Measurements from ENCODE around the gene SF3A2.

Gene SF3A2

DNA sequence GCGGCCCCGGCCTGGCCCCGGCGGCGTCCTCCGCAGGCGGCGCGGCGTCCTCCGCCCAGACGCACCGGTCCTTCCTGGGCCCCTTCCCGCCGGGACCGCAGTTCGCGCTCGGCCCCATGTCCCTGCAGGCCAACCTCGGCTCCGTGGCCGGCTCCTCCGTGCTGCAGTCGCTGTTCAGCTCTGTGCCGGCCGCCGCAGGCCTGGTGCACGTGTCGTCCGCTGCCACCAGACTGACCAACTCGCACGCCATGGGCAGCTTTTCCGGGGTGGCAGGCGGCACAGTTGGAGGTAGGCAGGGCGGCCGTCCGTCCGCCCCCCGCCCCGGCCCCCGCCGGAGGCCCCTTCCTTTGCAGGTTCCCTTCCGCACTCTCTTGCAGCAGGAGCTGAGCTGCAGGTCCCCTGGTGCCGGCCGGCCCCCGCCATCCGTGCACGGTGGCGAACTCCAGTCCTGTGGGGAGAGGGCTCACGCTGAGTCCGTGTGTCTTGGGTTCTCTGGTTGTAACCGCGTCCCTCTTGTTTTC is 9.7 kb upstream of the SF3A2 start:
- no peak for DNase-seq (ENCODE audit: low read depth)

DNA sequence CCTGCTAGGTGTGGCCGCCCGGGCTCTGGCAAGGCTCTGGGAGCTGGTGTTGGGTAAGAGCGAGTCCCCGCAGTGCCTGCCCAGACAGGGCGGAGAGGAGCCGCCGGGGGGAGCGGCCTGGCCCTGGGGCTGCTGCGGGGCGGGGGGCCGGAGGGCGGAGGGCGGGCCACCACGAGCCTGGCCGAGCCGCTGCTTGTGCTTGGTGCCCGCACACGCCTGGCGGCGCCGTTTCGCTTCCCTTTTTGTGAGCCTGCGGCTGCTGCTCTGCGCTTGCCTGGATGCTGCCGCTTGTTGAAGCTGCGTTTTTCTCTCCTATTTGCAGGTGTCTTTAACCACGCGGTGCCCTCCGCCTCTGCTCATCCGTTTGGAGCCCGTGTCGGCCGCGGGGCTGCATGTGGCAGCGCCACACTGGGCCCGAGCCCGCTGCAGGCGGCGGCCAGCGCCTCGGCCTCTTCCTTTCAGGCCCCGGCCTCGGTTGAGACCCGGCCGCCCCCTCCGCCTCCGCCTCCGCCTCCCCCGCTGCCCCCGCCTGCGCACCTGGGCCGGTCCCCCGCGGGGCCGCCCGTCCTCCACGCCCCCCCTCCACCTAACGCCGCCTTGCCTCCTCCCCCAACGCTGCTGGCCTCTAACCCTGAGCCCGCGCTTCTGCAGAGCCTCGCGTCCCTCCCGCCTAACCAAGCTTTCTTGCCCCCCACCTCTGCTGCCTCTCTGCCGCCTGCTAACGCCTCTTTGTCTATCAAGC is 9.0 kb upstream of the SF3A2 start:
- no peak for DNase-seq (ENCODE audit: low read depth)

DNA sequence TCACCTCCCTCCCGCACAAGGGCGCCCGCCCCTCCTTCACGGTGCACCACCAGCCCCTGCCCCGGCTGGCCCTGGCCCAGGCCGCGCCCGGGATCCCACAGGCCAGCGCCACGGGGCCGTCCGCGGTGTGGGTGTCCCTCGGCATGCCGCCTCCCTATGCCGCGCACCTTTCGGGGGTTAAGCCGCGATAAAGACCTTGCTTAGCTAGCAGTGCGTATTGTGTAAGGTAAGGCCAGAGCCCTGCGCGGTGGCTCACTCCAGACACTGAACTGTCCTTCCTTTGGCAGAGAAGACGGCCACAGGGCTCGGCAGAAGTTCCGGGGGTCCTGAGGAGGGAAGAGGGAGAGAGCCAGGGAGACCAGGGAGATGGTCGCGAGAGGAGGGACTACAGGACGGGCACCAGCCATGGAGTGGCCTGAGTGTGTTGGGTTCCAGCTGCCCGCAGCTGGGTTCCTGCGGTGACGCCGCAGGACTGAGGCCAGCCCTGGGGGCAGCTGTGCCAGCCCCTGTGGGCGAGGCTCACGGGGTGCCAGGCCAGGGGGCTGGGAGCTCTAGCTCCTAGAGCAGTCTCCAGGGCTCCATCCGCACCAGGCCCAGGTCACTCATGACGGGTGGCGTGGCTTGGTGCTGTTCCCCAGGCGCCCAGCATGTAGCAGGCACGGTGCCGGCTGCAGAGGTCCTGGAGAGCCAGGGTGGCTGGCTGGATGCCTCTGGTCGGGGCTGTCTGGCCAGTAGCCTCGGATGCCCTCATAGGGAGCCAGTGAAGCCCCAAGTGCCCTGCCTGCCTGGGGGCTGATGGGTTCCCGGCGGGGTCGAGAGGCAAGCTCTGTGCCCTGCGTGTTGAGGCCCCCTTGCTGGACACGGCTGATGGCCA is 8.2 kb upstream of the SF3A2 start:
- DNase-seq (ENCODE audit: low read depth), result no peak

DNA sequence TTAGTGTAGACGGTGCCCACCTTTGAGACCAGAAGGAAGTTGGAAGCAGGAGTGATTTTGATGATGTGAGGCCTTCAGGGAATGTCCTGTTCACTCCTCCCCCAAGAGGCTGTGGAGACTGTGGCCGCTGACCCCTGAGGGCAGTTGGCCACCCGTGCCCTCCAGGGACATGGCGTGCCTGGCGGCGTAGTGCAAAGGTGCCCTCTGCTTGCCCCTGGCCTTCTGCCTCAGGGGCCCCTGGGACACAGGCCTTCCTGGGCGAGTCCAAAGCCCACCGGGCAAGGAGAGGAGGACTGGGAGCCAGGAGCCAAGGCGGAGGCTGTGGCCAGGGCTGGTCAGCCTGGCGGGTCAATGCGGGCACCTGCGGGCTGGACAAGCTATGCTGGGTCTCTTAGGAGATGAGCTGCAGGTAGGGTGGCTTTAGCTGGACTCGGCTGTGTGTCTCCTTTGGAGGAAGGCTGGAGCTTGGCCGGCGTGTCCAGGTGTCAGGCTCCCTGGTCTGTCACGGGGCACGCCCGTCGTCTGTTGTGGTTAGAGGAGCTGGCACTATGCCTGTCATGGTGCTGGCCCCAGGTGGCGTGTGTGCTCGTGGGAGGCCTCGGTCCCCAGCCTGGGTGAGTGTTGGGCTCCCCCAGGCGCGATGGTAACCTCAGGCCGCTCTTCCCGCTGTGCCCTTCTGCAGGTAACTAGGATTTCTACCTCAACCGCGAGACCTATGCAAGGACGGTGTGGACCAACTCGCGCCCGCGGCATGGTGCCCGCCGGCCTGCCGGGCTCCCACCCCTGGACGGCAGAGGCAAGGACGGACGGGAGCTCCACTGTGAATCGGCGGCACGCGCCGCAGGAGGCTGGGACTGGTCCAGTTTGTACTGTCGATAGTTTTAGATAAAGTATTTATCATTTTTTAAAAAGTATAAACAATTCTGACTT is 7.3 kb upstream of the SF3A2 start:
- DNase-seq (ENCODE audit: low read depth), result no peak

DNA sequence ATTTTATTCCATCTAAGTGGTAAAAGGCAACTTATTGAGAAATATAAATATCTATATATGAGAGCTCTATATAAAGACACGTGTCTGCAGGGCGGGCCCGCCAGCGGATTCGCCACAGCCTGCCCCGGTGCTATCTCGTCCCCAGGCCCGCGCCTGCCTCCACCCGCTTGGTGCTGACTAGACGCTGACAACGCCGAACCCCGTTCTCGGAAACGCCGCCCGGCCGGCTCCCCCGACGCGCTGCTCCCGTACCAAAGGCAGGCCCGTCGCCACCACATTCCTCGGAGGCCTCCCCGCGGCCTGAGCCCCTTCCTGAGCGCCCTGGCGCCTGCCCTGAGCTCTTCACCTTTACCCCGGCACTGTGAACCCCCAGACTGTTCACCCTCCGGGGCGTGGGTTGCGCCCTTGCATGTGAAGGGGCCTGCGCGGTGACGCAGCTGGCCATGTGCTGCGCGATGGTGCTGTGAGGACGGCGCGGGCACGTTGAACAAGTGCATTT is 6.5 kb upstream of the SF3A2 start:
- no peak for DNase-seq (ENCODE audit: low read depth)

DNA sequence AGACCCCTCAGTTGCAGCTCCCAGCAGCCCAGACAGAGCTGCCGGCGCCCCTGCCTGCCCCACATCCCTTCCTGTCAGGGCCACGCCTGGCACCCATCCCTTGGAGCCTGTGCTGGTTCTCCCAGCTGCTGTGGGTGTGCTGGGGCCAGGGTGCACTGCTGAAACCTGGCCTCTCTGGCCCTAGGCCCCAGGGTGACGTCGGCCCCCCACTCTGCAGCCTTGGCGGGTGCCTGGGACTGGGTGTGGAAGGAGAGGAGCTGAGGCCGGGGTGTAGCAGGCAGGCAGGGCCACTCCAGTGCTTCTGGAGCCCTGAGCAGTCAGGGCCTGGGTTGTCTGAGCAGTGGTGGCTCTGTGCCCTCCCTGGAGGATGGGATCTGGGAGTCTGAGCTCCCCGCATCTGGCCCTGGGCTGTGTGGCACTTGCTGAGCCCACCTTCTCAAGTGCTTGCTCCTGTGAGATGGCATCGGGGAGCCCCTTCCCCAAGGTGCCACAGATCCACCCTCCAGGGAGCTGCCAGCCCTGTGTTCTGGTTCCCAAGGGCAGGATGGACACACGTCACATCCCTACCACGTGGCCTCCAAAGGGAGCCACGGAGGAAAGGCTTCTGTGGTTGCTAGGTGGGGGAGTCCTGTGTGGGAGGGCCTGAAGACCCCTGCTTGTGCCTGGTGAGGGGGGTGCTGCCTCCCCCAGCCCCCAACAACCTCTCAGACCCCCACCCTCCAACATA is 5.7 kb upstream of the SF3A2 start:
- DNase-seq (ENCODE audit: low read depth), result no peak

DNA sequence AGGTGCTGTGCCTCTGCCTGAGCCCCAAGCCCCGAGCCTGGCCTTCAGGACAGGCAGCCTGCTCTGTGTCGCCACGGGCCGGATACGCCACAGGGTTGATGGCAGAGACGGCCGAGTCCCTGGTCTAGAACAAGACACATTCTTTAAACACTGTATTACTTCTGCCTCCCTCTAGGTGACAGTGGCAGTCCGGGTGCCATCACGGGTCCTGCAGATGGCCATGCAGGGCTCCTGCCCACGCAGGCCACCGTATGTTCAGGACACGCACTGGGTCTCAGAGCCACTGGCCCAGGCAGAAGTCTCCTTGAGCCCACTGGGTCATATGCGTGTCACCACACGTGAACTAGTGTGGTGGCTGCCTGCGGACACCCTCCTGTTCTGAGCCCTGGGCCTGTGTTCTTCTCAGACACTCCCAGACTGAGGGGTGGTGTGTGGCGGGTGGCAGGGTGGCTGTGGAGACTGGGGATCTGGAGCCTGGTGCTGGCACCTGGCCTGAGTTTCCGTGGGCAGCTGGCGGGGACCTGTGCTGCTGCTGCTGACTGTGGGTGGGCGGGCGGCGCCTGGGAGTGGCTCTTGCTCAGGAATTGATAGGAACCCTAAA is 4.9 kb upstream of the SF3A2 start:
- DNase-seq (ENCODE audit: low read depth), result no peak

DNA sequence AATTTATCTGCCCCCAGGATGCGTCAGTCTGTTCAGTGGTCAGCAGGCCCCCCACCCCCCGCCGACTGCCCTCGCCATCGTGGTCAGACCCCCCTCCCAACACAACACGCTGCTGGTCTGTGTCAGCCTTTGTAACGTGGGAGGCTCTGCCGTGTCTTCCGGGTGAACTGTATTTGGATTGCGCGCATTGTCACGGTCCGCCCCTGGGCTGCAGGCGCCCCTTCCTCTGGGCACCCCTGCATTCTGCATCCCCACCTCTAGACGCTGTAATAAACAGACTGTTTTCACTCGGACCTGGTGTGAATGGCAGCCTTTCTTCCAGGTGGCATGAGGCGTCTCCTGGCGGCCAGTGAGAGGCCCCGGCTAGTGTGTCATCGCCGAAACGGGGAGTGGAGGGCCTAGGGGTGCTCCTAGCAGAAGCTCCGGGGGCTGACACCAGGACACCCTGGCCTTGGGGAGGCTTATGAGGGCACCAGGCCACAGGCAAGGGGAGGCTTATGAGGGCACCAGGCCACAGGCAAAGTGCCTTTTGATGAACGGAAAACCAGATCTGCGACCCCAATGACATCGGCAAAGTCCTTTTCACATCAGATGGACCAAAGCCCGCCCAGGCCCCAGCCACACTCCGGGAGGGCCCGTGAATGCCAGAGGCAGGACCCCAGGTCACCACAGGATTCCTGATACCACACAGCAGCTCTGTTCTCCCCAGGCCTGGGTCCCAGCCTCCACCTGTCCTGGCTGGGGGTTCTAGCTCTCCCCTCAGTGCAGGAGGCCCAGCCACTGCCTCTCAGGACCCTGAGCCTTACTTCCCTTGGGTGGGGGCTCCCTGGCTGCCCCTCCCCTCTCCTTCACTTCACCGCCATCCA is 4.1 kb upstream of the SF3A2 start:
- no peak for DNase-seq (ENCODE audit: low read depth)

DNA sequence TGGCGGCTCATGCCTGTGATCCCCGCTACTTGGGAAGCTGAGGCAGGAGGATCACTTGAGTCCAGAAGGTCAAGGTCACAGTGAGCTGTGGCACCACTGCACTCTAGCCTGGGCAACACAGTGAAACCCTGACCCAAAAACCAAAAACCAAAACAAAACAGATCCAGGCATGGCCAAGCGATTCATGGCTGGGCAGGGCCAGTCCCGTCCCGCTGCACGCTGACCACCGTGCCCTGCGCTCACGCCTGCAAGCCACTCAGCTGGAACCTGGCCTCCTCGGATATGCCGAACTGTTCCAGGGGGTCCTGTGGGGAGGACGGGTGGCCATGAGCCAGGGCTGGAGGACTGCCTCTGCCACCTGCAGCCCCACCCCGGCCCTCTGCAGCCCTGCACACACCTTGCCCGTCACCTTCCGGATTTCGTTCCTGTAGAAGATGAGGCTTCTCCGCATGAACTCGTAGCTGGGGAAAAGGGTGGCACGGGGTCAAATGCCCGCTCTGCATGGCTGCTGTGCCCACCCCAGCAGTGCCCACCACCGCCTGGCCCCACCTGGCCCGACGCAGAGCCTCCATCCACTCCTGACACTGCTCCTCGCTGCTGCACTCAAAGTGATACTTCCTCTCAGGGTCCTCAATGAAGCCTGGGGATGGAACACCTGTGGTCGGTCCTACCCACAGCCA is 2.9 kb upstream of the SF3A2 start:
- no peak for DNase-seq (ENCODE audit: low read depth)

DNA sequence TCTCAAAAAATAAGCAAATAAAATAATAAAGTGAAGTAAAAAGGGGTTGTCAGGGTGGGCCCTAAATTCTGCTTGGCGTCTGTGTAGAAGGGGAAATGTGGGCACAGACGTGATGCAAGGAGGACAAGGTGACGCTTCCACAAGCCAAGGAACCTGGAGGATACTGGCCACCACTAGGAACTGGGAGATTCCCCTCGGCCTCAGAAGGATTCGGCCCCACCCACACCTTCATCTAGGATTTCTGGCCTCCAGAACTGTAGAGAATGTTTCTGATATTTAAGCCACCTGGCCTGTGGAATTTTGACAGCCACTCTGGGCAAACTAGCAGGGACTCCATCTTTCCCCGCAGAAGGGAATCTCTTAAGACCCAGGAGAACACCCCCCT is 1.6 kb upstream of the SF3A2 start:
- DNase-seq (ENCODE audit: low read depth), result no peak

DNA sequence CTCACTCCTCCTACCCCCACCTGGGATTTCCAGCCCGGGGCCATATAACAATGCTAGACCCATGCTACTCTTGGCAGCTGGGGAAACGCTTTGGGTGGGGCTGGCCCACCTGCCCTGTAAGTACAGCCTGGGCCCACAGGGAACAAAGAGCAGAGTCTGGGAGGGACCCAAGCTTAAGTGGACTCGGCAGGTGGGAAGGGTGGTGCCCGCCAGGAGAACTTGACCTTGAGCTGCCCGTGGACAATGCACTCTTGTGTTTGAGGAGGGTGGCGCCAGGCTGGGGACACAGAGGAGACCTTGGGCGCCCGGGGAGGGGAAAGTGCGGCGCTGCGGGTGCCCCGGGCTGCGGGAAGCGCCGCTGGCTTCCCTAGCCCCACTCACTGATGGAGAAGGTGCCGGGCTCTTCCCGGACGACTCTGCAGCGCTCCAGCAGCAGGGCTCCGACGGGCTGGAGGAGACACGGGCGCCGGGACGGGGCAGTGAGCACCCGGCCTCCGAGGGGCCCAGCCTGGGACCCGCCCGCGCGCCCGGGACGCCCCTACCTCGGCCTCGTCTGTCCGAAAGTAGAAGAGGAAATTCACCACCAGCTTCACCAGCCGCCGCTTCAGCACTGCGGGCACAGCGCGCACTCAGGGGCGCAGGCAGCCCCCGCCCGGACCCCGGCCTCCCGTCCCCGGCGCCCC is 1.1 kb upstream of the SF3A2 start:
- no peak for DNase-seq (ENCODE audit: low read depth)

DNA sequence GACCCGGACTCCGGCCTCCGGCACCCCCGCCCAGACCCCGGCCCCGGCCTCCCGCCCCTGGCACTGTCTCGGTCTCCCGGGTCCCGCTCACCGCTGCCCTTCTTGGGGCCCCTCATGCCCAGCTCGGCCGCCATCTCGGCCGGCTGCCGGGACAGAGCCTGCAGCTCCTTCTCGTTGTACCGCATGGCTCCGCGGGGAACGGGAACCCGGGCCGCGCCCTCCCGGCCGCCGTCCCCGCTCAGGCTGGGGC is 635 bp upstream of the SF3A2 start:
- DNase-seq (ENCODE audit: low read depth), result no peak

DNA sequence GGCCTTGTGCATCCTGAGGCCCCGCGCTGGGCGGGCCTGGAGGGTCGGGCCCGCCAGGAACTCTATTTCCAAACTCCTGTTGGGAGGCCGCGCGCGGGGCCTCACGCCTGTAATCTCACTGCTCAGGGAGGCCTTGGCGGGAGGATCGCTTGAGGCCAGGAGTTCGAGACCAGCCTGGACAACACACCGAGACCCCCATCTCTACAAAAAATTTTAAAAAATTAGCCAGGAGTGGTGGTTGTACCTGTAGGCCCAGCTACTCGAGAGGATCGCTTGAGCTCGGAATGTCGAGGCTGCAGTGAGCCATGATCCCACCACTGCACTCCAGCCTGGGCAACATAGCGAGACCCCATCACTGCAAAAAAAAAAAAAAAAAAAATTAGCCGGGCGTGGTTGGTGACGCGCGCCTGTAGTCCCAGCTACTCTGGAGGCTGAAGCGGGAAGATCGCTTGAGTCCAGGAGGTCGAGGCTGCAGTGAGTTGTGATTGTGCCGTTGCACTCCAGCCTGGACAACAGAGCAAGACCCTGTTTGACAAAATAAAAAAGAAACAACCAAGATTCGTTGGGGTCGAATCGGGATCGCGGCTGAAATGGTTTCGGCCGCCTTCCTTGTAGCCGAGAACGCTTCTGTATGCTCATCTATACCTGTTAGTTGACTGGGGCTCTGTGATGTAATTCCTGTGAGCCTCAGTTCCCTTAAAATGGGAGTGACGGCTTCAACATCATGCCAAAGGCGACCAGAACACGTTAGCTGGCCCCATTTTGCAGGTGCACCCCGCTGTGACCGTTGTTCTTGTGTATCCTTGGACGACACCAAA is 636 bp downstream of the SF3A2 start:
- DNase-seq (ENCODE audit: low read depth), result no peak

DNA sequence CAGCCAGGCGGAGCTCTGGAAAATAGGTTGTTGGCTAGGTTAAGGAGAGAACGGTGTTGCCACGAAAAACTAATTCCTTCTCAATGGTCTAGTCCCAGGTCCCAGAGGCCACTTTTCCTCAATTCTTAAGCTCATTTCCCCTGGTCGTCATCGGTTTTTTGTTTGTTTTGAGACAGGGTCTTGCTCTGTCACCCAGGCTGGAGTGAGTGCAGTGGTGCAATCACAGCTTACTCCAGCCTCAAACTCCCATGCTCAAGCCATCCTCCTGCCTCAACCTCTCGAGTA is 1.2 kb downstream of the SF3A2 start:
- DNase-seq (ENCODE audit: low read depth), result no peak

DNA sequence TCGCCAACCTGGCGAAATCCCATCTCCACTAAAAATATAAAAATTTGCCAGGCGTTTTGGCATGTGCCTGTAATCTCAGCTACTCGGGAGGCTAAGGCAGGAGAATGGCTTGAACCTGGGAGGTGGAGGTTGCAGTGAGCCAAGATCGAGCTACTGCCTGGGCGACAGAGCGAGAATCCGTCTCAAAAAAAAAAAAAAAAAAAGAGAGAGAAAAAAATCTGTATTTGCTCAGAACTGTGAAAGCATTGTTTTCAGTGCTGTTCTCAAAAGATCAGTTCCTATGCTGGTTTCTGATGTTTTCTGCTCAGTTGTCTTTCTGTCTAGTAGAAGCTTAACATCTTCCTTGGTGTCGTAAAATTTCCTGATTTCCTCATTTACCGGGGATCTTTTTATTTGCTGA is 2.5 kb downstream of the SF3A2 start:
- DNase-seq (ENCODE audit: low read depth), result no peak

DNA sequence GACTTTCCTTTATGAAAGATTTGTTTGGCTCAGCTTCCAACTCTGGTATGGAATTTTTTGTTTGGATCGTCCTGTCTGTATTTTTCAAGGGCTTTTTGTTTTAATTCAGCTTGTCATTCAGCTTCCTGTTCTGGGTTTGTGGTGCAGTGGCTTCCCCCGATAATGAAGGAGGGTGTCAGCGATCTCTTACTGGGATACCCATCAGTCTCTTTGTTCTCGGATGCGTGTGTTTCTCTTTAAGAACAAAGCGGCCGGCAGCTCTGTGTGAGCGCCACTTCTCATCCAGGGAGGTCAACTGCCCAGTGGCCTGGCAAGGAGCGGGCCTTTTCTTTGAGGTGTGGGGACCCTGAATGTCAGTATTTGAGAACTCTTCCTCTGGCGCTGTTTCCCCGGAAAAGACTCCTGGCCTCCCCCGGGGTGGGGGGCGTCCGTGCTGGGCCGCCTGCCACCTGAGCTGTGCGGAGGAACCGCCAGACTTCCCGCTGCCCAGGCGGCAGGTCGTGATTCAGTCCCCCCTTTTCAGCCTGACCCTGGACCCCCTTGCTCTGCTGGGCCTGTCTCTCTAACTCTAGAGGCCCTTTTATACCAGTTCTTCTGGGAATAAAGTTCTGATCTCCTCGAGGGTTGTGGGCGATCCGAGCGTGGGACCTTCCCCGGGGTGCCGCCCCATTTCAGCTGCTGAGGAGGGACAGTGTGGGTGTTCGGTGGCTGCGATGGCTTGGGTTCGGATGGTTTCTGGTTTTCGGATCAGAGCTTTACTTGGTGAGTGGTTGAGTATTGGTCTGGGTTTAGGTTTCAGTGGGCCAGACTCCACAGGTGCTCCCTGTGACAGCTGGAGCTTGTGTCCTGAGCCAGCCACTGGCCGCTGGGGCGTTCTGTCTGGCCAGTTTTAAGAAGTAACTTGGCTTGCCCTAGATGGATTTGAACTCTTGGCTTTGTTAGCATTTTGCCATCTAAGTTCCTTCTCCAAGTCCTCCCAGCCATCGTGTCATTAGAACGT is 3.4 kb downstream of the SF3A2 start:
- DNase-seq (ENCODE audit: low read depth), result no peak

All from stimulated activated CD8-positive, alpha-beta memory T cell treated with anti-CD3 and anti-CD28 coated beads, Interleukin-7, amount 100 ng/mL, for 24 hours (primary cell).